DMS153 treated with DMSO at 0.1 percent for 48 hours (cell line): ENCODE measurements around the gene C1orf198.
"Not testable (repeated sequence)": the region's sequence is repeated elsewhere in the genome, so short reads cannot be mapped to it uniquely, and the experiment has no call there.

ENCODE experiments used
- DNase-seq: peaks from one replicate; lab custom pipeline; 2025; ENCODE audit not compliant: unreplicated experiment; lab: John Stamatoyannopoulos, UW

C1orf198 gene

DNA sequence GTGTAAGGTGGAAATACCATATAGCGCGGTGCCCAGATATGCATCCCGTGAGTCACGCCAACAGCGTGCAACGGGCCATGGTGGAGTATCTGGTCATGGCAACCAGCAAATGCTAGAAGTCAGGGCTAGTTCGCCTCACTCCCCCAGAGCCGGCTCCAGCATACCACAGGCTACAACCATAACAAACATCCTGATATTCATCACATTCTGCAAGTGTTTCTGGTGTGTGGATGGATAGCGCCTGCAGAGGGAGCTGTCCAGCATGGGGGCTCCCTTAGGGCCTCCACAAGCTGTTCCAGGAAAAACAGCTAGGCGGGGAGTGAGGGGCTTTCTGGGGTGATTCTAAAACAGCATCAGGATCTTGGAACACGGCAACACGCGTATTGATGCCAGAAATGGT, 6.8 kb downstream of the C1orf198 start:
- no peak for DNase-seq

DNA sequence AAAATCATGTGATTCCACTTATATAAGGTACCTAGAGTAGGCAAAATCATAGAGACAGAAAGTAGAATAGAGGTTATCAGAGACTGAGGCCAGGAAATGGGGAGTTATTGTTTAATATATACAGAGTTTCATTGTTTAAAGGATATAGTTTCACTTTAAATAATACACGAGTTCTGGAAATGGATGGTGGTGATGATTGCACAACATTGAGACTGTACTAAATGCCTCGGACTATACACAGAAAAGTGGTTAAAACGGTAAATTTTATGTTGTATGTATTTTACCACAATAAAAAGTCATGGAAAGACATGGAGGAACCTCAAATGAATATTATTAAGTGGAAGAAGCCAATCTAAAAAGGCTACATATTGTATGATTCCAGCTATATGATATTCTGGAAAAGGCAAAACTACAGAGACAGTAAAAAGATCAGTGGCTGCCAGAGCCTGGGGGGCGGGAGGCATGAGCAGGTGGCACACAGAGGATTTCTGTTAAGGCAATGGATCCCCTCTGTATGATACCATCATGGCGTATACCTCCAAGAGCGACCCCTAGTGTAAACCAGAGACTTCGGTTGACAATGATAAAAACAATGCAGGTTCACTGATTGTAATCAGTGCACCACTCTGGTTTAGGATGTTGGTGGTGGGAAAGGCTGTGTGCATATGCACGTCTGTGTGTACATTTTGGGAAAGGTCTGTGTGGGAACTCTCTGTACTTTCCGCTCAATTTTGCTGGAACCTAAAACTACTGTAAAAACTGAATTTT, 7.5 kb downstream of the C1orf198 start:
- DNase-seq, result no peak

GRCh38 chr1:230858918-230859729, 9.2 kb downstream of the C1orf198 start:
- no peak for DNase-seq

DNA sequence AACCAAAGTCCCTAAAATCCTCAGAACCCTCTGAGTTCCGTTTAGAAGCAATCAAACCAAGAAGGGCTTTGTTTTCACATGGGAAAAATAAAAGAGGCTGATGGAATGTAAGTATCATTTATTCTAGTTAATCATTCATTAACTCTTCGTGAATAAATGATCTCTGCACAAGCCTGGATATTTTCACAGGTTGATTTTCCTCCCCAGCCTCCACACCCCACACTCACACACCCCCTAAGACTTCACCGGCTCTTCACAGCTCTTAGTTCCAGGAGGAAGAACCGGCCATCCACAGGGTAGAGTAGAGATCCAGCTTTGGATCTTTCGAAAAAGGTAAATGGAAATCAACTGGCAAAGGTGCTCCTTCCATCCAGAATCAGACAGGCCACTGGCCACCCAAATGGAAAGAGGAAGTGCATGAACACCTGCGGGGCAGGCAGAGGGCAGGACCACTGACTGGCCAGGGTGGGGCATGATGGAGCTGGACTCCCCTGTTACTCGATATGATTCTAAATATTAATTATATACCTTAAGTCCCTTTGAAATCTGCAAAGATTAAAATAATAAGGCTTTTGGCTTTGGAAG, 10.0 kb downstream of the C1orf198 start:
- DNase-seq, result no peak

DNA sequence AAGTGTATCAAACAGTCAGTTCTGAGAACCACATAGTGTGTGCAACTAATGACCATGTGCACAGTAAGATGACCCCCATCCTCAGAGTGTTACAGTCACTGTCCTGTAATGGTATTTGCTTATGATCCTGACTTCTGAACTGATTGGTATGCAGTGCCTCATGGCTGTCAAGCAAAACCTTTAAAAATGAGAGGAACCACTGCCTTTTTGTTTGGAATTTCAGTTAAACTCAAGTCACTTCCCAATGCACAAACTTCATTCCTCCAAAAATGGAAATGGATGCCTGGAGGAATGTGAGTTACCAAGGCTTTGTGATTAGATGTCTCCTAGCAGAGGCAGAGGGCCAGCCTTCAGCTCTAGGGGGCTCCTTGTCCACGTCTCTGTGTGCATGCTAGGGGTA, 10.5 kb downstream of the C1orf198 start:
- no peak for DNase-seq

- no peak for DNase-seq
These were observed 11.2 kb downstream of the C1orf198 start for GRCh38 chr1:230857077-230857476.

DNA sequence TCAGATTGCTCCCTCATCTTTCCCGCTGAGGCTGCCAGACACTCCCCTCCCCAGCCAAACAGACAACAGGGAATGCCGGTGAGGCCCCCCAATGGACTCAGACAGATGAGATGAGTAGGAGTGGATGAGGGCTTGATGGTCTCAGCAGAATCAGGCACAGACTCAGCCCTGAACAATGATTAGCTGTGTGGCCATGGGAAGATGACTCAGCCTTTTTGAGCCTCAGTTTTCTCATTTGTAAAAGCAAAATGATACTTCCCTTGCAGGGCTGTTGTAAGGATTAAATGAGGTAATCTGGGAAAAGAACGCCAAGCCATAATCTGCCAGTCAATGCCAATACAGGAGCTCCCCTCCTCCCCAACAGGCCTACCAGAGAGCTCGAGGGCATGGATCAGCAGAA, 12.4 kb downstream of the C1orf198 start:
- DNase-seq, result no peak

GRCh38 chr1:230854423-230854822, 13.9 kb downstream of the C1orf198 start:
- DNase-seq, result no peak

GRCh38 chr1:230853731-230854130, 14.6 kb downstream of the C1orf198 start:
- DNase-seq, result no peak

DNA sequence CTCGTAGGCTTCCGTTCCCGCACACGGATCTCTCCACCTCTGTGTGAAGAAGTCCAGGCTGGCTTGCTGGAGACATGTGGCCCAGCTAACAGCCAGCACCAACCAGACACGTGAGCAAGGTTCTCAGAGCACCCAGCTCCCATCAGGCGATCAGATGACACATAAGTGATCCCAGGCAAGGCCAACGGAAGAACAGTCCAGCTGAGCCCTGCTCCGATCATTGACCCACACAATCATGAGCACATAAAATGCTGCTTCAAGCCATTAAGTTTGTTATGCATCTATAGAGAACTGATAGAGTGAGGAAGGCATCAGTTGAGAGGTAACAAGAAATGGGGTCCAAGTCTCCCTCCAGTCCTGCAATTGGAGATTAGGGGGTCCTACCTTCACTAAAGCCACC, 15.4 kb downstream of the C1orf198 start:
- no peak for DNase-seq

GRCh38 chr1:230851291-230851691, 17.0 kb downstream of the C1orf198 start:
- no peak for DNase-seq

DNA sequence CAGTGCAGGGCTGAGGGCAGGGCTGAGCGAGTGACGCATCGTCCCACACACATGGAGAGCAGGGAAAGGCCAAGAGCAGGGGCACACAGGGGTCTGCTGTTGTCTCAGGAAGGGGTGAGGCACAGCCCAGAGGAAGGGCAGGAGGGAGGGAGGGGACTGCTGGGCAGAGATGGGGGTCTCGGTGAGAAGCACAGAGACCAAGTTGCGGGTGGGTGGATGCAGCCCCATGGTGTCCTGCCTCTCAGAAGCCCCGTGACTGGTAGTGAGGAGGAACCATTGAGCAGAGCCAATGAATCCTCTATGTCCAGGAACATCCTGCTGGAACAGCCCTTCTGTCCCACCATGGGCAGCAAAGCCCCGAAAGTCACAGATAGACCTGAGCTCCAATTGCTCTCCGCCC, 17.8 kb downstream of the C1orf198 start:
- DNase-seq, result no peak

DNA sequence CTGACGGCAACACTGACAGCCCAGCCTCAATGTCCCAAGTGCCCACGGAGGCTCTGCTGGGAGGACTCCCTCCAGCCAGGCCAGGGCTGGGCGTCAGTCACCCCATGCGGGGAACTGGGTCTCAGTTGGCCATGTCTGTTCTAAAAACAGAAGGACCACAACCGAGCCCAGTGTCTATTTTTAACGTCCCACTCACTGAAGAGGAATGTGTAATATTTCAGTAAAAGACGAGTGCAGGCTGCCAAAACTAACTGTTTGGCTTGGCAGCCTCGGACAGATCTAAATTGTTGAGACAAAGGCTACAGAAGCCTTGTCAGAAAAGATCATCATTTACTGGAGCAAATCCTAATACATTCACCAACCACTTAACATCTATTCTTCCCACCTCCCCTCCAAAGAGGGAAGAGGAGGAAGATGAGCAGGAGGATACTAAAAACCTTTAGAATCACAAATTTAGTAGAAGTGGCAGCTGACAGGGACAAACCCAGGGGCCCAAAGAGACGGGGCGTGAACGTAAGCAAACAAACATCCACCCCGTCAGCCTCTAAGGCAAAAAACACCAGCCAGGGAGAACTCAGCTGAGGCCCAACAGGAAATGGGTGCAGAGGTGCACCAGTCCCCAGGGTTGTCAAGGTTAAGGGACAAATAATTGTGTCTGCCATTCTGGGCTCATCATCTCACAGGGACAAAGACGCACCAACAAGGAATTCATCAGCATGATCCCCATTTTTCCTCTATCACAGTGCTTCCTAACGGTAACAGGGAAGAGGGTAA, 18.7 kb downstream of the C1orf198 start:
- DNase-seq, result no peak

- DNase-seq, result no peak
These were observed 20.1 kb downstream of the C1orf198 start for GRCh38 chr1:230848235-230848634.

DNA sequence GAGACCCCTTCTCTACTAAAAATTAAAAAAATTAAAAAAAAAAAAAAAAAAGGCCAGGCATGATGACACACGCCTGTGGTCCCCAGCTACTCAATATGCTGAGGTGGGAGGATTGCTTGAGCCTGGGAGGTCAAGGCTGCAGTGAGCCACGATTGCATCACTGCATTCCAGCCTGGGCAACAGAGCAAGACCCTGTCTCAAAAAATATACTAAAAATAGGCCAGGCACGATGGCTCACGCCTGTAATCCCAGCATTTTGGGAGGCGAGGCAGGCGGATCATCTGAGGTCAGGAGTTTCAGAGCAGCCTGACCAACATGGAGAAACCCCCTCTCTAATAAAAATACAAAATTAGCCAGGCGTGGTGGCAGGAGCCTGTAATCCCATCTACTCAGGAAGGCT, 23.1 kb downstream of the C1orf198 start:
- DNase-seq, result not testable (repeated sequence)

- DNase-seq, result no peak
These were observed 23.8 kb downstream of the C1orf198 start for GRCh38 chr1:230844561-230844960.

- no peak for DNase-seq
These were observed 24.6 kb downstream of the C1orf198 start for GRCh38 chr1:230843503-230844309.

GRCh38 chr1:230842801-230843200, 25.5 kb downstream of the C1orf198 start:
- no peak for DNase-seq

DNA sequence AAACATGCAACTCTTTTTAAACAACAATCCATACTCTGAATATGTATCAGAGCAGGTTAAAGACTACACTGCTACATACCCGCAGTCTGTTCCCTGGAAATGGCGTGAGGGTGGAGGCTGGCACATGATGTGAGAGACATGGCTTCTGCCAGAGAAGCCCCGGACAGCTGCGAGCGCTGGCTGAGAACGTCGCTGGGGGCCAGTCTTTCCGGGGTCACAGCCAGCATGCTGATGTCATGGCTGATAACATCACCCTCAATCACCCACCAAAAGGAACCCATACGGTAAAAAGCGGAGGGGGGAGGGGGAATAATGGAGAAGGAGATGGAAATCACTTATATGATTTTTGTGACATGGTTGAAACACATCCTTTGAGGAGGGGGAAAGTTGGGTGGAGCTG, 29.1 kb downstream of the C1orf198 start:
- DNase-seq, result no peak

GRCh38 chr1:230836793-230837192, 31.5 kb downstream of the C1orf198 start:
- DNase-seq, result no peak
